ES-I3 (cell line): Measurements from ENCODE around the gene ZFP62.
A peak's percentile ranks its signal among the peaks of the same experiment; 100 is the strongest.

ENCODE experiments used
- H3K36me3 ChIP-seq: 2 replicates; pipeline ENCODE4 v1.6.1; 2013; ENCODE audit warnings: mild to moderate bottlenecking, low read length, control low read depth, moderate library complexity; ENCODE audit not compliant: insufficient read depth
- H3K4me1 ChIP-seq: 2 replicates; pipeline ENCODE4 v1.6.1; 2013; ENCODE audit warnings: mild to moderate bottlenecking, control low read depth, low read length; ENCODE audit not compliant: insufficient read depth
- H3K9ac ChIP-seq: 2 replicates; pipeline ENCODE4 v1.6.1; 2013; ENCODE audit warnings: low read depth, mild to moderate bottlenecking, low read length, moderate library complexity
- H3K9me3 ChIP-seq: 2 replicates; pipeline ENCODE4 v1.6.1; 2013; ENCODE audit warnings: mild to moderate bottlenecking, low read length, moderate library complexity; ENCODE audit not compliant: control insufficient read depth, insufficient read depth

Gene ZFP62

DNA sequence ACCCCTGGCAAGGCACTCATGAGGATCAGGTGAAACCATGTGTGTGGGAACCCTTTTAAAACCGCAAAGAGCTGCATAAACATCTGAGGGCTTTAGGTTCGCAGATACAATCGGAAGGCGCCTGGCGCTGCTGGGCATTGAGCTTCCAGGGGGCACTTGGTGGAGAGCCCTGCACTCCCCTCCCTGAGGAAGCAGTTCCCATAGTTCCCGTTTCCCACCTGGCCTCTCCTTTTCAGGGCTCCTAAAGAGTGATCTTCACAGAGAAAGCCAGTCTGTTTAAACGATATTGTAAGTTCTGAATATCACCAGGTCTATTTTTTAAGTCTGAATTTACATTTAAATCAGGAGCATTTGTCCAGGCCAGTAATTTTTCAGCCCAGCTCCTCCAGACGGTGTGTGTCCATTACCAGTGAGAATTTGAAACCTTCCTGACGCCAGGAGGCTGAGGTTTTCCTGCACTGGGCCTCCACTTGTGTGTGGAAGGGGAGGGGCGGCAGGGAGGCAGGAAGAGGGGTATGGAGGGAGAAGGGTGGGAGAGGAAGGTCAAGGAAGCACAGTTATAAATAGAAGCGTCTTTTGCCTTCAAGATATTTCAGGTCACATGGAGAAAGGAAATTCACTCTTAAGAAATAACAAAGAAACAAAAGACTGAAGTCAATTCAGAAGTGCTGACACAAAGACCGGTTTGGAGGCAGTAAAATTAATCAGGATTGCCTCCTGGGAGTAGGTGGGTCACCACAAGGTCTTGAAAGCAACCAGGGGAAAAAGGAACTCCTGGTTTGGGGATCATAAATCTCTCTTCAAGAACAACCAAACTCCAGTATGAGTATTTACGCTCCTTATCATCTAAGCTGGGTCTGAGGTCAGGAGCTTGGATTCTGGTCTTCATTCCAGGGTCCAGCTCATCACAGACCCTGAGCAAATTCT, 44.2 kb downstream of the ZFP62 start:
- Histone ChIP-seq H3K36me3 (no peaks in the 10 kb centered on the region), H3K4me1 (peaks cover 5% of the 10 kb centered on the region; the same call in 1 of the 2 replicates), H3K9me3 (no peaks in the 10 kb centered on the region; the same call in 1 of the 2 replicates), H3K9ac (peak overlapping the region; percentile 9; the same call in 1 of the 2 replicates)

GRCh38 chr5:180815293-180815917, 45.7 kb downstream of the ZFP62 start:
- peaks cover 5% of the 10 kb centered on the region; the same call in 1 of the 2 replicates for H3K4me1 ChIP-seq
- H3K9ac ChIP-seq, result no peak overlapping the region

DNA sequence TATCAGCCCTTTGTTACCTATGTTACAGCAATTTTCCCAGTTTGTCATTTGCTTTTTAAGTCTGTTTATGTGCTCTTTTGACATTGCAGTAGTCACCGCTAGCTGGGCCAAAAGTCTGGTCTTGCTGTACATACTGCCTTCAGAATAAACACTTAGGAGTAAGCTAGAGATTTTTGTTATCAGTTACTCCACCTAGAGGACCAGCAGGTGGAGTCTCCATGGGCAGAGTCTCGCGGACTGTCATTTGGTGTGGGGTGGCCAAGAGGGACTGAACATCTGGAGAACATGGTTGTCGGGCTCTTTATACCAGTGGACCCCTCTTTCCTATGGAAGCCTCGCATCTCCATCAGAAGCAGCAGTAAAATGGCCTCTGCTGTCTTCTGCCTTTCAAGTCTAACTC, 47.7 kb downstream of the ZFP62 start:
- Histone ChIP-seq H3K9ac (no peak overlapping the region), H3K9me3 (no peaks in the 10 kb centered on the region; the same call in 1 of the 2 replicates), H3K36me3 (no peaks in the 10 kb centered on the region), H3K4me1 (peaks cover 7% of the 10 kb centered on the region)

More at GRCh38 chr5:180815293-180815917, 45.7 kb downstream of the ZFP62 start:
- Histone ChIP-seq H3K36me3 (no peaks in the 10 kb centered on the region), H3K9me3 (no peaks in the 10 kb centered on the region; the same call in 1 of the 2 replicates)

- H3K9ac ChIP-seq, result peak overlapping the region; percentile 97
- H3K9me3 ChIP-seq, result no peaks in the 10 kb centered on the region; the same call in 1 of the 2 replicates
- no peaks in the 10 kb centered on the region for H3K36me3 ChIP-seq
- H3K4me1 ChIP-seq, result peaks cover 12% of the 10 kb centered on the region; the same call in 1 of the 2 replicates
Measured at GRCh38 chr5:180811623-180812124, 49.4 kb downstream of the ZFP62 start.

DNA sequence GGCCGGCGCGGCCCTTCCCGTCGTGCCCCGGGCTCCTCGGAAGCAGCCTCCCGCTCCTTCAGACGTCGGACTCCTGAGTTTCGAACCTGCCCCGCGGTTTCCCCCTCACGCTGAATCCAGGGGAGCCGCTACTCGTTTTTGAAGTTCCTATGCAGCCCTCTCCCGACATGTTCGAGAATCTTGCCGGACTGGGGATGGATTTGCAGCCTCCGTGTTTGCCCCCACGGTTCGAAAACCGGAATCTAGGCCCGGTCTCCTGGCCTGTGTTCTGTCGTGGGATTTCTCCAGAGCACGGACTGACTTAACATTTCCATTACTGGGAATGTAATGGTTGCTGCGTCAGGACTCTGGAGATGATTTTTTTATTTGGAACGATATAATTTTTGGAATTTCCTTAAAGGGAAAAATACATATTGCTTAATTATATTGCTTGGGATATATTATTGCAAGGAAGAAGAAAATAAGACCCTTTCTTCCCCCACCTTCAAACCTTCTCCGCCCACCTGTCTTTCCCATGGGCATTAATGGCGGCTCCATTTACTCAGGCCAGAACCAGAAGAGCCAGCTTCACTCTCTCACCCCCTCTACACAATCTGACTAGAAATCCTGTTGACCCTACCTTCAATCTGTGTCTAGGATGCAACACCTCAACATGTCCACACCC, 50.0 kb downstream of the ZFP62 start:
- Histone ChIP-seq H3K9ac (peak overlapping the region; percentile 97), H3K9me3 (no peaks in the 10 kb centered on the region; the same call in 1 of the 2 replicates), H3K4me1 (peaks cover 12% of the 10 kb centered on the region; the same call in 1 of the 2 replicates), H3K36me3 (no peaks in the 10 kb centered on the region)

DNA sequence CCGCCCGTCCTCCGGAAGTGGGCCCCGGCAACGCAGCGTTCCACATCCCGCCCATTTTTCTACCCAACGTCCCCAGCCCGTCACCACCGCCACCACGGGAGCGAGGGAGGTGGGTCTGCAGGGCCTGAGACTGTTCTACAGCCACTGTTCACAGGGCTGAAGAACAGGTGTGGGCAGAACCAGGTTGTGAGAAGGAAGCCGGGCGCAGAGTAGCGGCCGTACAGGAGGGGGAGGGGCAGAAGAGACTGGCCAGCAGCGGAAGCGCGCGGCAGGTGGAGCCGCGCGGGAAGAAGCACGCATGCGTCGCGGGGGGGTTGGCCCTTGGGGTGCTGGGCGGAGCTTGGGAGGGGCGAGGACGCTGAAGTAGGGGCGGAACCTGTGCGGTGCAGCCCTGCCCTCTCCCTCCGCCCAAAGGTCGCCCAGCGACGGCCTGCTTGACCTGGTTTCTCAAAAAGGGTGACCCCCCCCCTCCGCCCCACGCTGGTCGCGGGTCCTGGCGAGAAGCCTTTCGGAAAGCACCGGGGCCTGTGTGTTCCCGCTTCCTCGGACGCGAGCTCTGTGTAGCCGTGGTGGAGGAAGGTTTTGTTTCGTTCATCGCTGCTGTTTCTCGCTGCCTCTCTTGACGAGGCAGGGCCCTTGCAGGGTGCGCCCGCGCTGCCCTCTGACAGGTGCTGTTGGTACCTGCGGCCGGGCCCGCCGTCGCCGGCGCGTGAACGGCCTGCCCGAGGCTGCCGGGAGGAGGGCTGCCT, 50.7 kb downstream of the ZFP62 start:
- no peaks in the 10 kb centered on the region for H3K36me3 ChIP-seq
- H3K4me1 ChIP-seq, result peaks cover 12% of the 10 kb centered on the region; the same call in 1 of the 2 replicates
- no peaks in the 10 kb centered on the region; the same call in 1 of the 2 replicates for H3K9me3 ChIP-seq
- peak overlapping the region; percentile 97 for H3K9ac ChIP-seq

- no peaks in the 10 kb centered on the region for H3K36me3 ChIP-seq
- peaks cover 12% of the 10 kb centered on the region; the same call in 1 of the 2 replicates for H3K4me1 ChIP-seq
- H3K9me3 ChIP-seq, result no peaks in the 10 kb centered on the region; the same call in 1 of the 2 replicates
- peak overlapping the region; percentile 97 for H3K9ac ChIP-seq
Measured at GRCh38 chr5:180809403-180810209, 51.5 kb downstream of the ZFP62 start.

DNA sequence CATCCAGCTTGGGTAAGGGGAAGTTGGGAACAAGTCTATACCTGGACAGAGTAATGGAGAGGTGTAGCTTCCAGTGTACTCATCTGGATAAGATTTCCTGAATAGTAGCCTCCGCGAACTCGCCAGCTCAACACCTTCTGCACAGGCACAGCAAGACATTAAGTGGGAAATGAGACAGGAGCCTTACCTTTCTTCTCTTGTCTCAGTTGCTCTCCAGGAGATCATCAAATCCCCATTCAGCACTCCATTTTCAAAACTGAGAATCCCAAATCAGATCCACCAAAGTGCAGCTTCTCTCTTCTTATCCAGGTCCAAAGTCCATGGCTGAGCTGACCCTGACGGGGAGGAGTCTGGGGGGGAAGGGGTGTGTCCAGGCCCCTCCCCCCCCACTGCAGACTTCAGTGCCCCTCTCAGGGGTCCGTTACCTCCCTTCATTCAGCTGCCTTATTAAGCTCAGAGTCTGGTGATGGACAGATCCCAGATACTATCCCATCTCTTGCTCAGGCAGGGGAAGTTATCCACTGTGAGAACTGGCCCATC, 52.5 kb downstream of the ZFP62 start:
- H3K36me3 ChIP-seq, result no peaks in the 10 kb centered on the region
- peaks cover 12% of the 10 kb centered on the region; the same call in 1 of the 2 replicates for H3K4me1 ChIP-seq
- no peaks in the 10 kb centered on the region; the same call in 1 of the 2 replicates for H3K9me3 ChIP-seq
- peak overlapping the region; percentile 97; the same call in 1 of the 2 replicates for H3K9ac ChIP-seq

DNA sequence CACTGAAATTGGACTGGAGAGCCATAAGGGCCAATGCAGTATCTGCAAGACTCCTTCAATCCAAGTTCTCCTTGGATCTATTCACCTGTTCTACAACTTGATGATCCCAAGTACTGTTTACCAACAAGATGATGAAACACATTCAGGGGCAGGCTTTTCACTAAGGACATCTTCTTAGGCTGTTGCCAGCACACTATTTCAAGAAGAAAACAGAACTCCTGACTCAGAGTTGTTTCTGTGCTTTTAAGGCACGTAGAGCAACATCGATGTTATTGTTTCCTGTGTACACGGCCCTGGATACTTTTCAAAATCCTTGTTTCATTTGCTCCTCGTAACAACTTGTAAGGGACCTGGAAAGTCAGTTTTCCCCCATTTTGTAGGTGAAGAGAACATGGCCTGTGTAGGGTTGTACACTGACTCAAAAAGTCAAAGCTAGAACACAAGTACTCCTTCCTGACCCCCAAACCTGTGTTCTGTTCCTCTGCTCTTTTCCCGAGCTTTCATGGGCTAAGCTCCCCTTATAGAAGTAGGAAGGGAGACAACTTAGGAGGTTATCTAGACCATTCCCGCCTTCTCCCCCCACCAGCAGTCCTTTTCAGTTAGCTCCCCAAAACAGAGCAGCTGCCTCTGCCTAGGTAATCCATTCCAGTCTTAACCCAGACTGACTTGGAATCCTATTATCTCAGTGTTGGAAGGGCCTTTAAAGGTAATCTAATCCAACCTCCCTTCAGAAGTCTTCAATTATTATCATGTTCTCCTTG, 53.2 kb downstream of the ZFP62 start:
- Histone ChIP-seq H3K9ac (peak overlapping the region; percentile 97; the same call in 1 of the 2 replicates), H3K9me3 (no peaks in the 10 kb centered on the region)

DNA sequence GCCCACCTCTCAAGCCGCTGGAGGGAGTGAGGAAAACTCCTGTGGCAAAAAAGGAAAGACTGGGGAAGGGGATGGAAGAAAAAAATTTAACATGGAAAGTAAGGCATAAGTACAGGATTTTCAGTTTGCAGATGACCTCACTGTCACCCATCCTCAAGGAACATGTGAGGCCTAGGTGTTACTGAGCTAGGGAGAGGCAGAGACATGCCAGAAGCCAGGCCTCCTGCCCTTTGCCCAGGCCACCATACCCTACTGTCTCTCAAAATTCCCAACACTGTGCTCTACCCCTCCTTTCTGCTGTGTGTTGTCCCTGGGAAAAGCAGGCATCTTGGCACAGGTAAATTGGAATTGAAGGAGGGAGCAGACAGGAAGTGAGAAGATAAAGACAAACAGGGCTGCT, 54.0 kb downstream of the ZFP62 start:
- Histone ChIP-seq H3K4me1 (peaks cover 12% of the 10 kb centered on the region; the same call in 1 of the 2 replicates), H3K36me3 (no peaks in the 10 kb centered on the region), H3K9ac (no peak overlapping the region), H3K9me3 (no peaks in the 10 kb centered on the region)

More for the DNA sequence above, 53.2 kb downstream of the ZFP62 start:
- no peaks in the 10 kb centered on the region for H3K36me3 ChIP-seq
- peaks cover 12% of the 10 kb centered on the region; the same call in 1 of the 2 replicates for H3K4me1 ChIP-seq

DNA sequence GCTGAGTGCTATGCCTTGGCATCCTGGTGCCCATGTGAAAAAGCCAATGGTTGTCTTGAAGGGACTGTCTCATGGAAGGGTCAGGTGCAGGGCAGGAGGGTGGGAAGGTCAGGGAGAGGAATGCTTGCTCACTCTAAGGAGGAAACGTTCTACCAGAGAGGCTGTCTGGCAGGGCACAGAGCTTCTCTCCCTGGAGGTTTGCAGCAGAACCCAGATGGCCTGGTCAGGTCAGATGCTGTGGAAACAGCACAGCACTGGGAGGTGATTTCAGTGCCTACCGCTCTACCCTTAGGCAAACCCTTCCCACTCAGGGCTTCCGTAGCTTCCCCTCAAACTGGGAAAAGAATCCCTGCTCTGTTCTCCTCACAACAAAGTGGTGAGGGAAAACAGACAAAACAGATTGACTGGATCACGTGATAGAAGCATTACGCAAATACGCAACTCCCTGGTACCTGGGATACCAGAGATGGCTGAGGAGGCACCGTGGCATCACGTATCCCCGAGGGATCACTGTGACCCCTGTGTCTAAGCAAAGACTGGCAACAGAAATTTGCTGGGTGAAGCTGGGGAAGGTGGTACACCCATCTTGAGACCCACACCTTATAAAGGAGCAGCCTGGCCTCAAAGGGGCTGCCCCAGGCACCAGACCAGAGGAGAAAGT, 54.6 kb downstream of the ZFP62 start:
- no peaks in the 10 kb centered on the region for H3K9me3 ChIP-seq
- H3K36me3 ChIP-seq, result no peaks in the 10 kb centered on the region
- peaks cover 12% of the 10 kb centered on the region; the same call in 1 of the 2 replicates for H3K4me1 ChIP-seq
- H3K9ac ChIP-seq, result no peak overlapping the region
